Stomach (tissue), 9 donors: ENCODE results near the gene PIEZO2. TPM values are rescaled to one million over a fixed set of nuclear protein-coding genes. Genes with fewer than 3 reads are reported as not detected.
"Not testable (repeated sequence)": the region's sequence is repeated elsewhere in the genome, so short reads cannot be mapped to it uniquely, and the experiment has no call there.

Experiments used
- DNase-seq, 2 donors: peaks; one replicate each; pipeline versions ENCODE4 v3.0.0 to v3.0.0-alpha.2; 2013 to 2019
- H3K27ac ChIP-seq, 5 donors: fragments of 200-600 bp in 4 of 5; sonication (generic) in 4 of 5; one replicate each; pipeline ENCODE4 v1.5.1; 2013 to 2019; ENCODE audit warnings: mild to moderate bottlenecking in 1 of 5, moderate library complexity in 1 of 5
- H3K27me3 ChIP-seq, 3 donors: fragments of 200-600 bp; sonication (generic); one replicate each; pipeline ENCODE4 v1.5.1; 2017 to 2019; ENCODE audit warnings: mixed run types in 1 of 3
- H3K36me3 ChIP-seq, 4 donors: fragments of 200-600 bp; sonication (generic); 1 replicate in 3 of 4; 2 replicates in 1 of 4; pipeline ENCODE4 v1.5.1; 2016 to 2019
- H3K4me1 ChIP-seq, 4 donors: fragments of 200-600 bp; sonication (generic); one replicate each; pipeline ENCODE4 v1.5.1; 2016 to 2019
- H3K4me3 ChIP-seq, 4 donors: fragments of 200-600 bp; sonication (generic) in 3 of 4; one replicate each; pipeline ENCODE4 v1.5.1; 2016 to 2019; ENCODE audit warnings: mild to moderate bottlenecking in 1 of 4
- H3K9me3 ChIP-seq, 4 donors: fragments of 200-600 bp; sonication (generic); one replicate each; pipeline ENCODE4 v1.5.1; 2016 to 2019
- EP300 ChIP-seq: sonication (generic); formaldehyde crosslinking; IDR thresholded peaks from one replicate; pipeline ENCODE4 v1.6.1; 2017; ENCODE audit warnings: antibody characterized with exemption
- POLR2A ChIP-seq, 4 donors: fragments of 450-650 bp; IDR thresholded peaks; one replicate each; pipeline ENCODE4 v1.6.1; 2016; ENCODE audit warnings: antibody characterized with exemption in 4 of 4, control low read depth in 2 of 4, mild to moderate bottlenecking in 1 of 4, moderate library complexity in 1 of 4
- POLR2AphosphoS5 ChIP-seq, 3 donors: sonication (generic); formaldehyde crosslinking; IDR thresholded peaks; one replicate each; pipeline ENCODE4 v1.6.1; 2016; ENCODE audit warnings: antibody characterized with exemption in 3 of 3
- WGBS, 5 donors: extraction: QIAGEN DNeasy Blood & Tissue Kit in 3 of 5; methylation state at CpG; one replicate each; pipeline versions ENCODE4 v1.1.5 to v1.1.7; 2013 to 2018; 5-methylcytosine and 5-hydroxymethylcytosine counted together
- intact Hi-C: fragments of 100-400 bp; cut with DNase I; formaldehyde crosslinking; loops from one replicate; pipeline ENCODE4 v1.15.1; 2023; ENCODE audit warnings: low total_unique reads
- polyA plus RNA-seq, 3 donors: library from polyadenylated mRNA; stranded (reverse); fragments of 200-250 nt; gene quantifications; one replicate each; pipeline ENCODE4 v1.2.3, GENCODE V29; 2013
- total RNA-seq, 5 donors: library from RNA; depleted of rRNA; stranded (reverse); fragments of >200 nt; gene quantifications; one replicate each; pipeline versions ENCODE4 v1.1.0 to v1.2.3, GENCODE V29; 2014 to 2016
- TF ChIP-seq, protein P1 (sequence below), 7 experiments: fragments of 450-650 bp in 4 of 7; fragments of 200-600 bp in 3 of 7; sonication (generic) in 3 of 7; IDR thresholded peaks; one replicate each; pipeline ENCODE4 v1.5.1; 2016 to 2019; ENCODE audit warnings: antibody characterized with exemption in 7 of 7, control low read depth in 2 of 7, mild to moderate bottlenecking in 1 of 7
- donor health status: healthy with polysubstance abuse.
- donor health status: Bipolar disorder and iron deficiency.
- donor health status: healthy.

The PIEZO2 gene
- total and polyA plus RNA-seq, 8 donors = 0.30 to 45.3 (median 2.5) TPM

DNA sequence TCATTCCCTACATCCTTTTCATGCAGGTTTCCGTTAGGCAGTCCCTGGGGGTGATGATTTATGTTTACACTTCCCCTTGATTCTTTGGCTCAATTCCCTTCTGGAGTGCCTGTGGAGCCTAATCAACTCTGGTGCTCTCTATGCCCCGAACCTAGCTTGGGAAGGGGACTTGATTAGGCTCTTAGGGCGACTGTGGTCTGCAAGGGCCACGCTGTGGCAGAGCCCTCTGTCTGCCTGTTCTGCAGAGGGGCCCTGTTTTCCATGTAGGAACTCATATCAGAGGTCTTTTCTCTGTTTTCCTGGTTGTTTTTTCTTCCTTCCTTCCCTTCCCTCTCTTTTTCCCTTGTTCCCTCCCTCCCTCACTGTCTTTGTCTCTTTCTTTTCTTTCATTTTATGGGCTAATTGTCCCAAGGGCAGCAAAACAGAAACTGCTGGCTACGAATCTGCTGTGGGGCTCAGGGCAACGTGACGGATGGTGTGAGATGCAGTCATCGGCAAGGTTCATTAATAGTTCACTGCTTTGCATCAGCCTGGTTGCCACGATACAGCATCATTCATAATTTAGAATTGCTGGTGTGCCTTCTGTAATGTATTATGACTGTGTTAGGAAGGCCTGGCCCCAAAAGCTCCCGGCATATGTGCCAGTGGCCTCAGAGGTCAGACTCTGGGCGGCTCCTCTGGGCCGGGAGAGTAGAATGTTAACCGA, 489.0 kb downstream of the PIEZO2 start:
- Histone ChIP-seq H3K27me3 (no peaks in the 10 kb centered on the region), H3K9me3 (no peaks in the 10 kb centered on the region), H3K4me3 (no peak overlapping the region), H3K36me3 (no peaks in the 10 kb centered on the region), H3K27ac (peak overlapping the region in 1 of 5 donors; percentile 27), H3K4me1 (peaks cover 0 to 9% (median 3%) of the 10 kb centered on the region in 4 donors)
- TF ChIP-seq, protein P1, sequence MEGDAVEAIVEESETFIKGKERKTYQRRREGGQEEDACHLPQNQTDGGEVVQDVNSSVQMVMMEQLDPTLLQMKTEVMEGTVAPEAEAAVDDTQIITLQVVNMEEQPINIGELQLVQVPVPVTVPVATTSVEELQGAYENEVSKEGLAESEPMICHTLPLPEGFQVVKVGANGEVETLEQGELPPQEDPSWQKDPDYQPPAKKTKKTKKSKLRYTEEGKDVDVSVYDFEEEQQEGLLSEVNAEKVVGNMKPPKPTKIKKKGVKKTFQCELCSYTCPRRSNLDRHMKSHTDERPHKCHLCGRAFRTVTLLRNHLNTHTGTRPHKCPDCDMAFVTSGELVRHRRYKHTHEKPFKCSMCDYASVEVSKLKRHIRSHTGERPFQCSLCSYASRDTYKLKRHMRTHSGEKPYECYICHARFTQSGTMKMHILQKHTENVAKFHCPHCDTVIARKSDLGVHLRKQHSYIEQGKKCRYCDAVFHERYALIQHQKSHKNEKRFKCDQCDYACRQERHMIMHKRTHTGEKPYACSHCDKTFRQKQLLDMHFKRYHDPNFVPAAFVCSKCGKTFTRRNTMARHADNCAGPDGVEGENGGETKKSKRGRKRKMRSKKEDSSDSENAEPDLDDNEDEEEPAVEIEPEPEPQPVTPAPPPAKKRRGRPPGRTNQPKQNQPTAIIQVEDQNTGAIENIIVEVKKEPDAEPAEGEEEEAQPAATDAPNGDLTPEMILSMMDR (IDR thresholded peaks at IDR 0.05) = no peak
- TF ChIP-seq POLR2A (IDR thresholded peaks at IDR 0.05) (no peak), EP300 (no peak), POLR2AphosphoS5 (IDR thresholded peaks at IDR 0.05) (no peak)
- peak in 1 of 2 donors; percentile 88 for DNase-seq
- intact Hi-C loops = no loop called here
- 51 to 63% (median 58%) methylated on average over 13 of the region's 13 CpGs for WGBS, 5 donors

DNA sequence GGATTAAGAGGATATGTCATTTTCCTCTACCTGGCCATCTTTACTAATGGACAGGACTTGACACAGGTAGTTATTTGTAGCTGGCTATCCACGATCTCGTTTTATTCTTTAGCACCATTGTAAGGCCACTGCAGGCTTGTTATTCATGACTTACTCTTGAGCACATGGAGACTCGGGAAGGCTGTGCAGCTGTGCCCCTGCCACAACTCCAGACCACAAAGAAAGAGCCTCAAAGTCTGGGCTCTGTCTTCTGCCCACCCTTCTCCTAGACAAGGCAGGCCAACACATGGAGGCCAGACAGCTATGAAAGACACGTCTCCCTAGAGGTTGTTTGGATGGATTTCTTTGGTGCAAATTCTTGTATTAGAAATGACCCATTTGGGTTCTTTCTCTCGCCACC, 489.8 kb downstream of the PIEZO2 start:
- H3K4me1 ChIP-seq = peaks cover 0 to 9% (median 3%) of the 10 kb centered on the region in 4 donors
- H3K27me3 ChIP-seq = no peaks in the 10 kb centered on the region
- intact Hi-C loops = no loop called here
- no peak overlapping the region for H3K27ac ChIP-seq
- H3K4me3 ChIP-seq = no peak overlapping the region
- no peaks in the 10 kb centered on the region for H3K36me3 ChIP-seq
- 60 to 70% (median 65%) methylated on average over 5 of the region's 5 CpGs for WGBS, 5 donors
- no peak for DNase-seq
- TF ChIP-seq, protein P1 (IDR thresholded peaks at IDR 0.05) = no peak
- no peak for TF ChIP-seq EP300
- no peak for TF ChIP-seq POLR2A (IDR thresholded peaks at IDR 0.05)
- TF ChIP-seq POLR2AphosphoS5 (IDR thresholded peaks at IDR 0.05) = no peak
- no peaks in the 10 kb centered on the region for H3K9me3 ChIP-seq

- WGBS, 5 donors = 31 to 56% (median 40%) methylated on average over 5 of the region's 5 CpGs
- intact Hi-C loops = no loop called here
Observed at GRCh38 chr18:10659000-10659399, 490.4 kb downstream of the PIEZO2 start.

GRCh38 chr18:10644003-10644402, 505.4 kb downstream of the PIEZO2 start:
- H3K27me3 ChIP-seq, intact Hi-C loops, H3K9me3 ChIP-seq, H3K4me3 ChIP-seq, H3K27ac ChIP-seq, DNase-seq, H3K36me3 ChIP-seq, H3K4me1 ChIP-seq: not testable (repeated sequence)
- 62 to 84% (median 64%) methylated on average over 4 of the region's 5 CpGs for WGBS, 5 donors

More at GRCh38 chr18:10659000-10659399, 490.4 kb downstream of the PIEZO2 start:
- Histone ChIP-seq H3K9me3 (no peaks in the 10 kb centered on the region), H3K27ac (no peak overlapping the region), H3K4me3 (no peak overlapping the region), H3K4me1 (peaks cover 0 to 9% (median 3%) of the 10 kb centered on the region in 4 donors), H3K36me3 (no peaks in the 10 kb centered on the region), H3K27me3 (no peaks in the 10 kb centered on the region)
- TF ChIP-seq, protein P1 (IDR thresholded peaks at IDR 0.05) = no peak
- TF ChIP-seq POLR2A (IDR thresholded peaks at IDR 0.05) (no peak), POLR2AphosphoS5 (IDR thresholded peaks at IDR 0.05) (no peak), EP300 (no peak)
- DNase-seq = no peak

- WGBS, 5 donors = 43 to 47% (median 47%) methylated on average over 1 of the region's 5 CpGs; no CpG with 5 or more reads in 2 of the 5 donors
- H3K27ac ChIP-seq, DNase-seq, H3K4me3 ChIP-seq, H3K9me3 ChIP-seq, H3K36me3 ChIP-seq, H3K27me3 ChIP-seq, H3K4me1 ChIP-seq, intact Hi-C loops: not testable (repeated sequence)
Observed at GRCh38 chr18:10642915-10643524, 506.3 kb downstream of the PIEZO2 start.

- 80 to 94% (median 90%) methylated on average over 4 to 6 of the region's 6 CpGs for WGBS, 5 donors
- not testable (repeated sequence) for H3K27ac ChIP-seq, H3K27me3 ChIP-seq
Observed at GRCh38 chr18:10638539-10638885, 510.9 kb downstream of the PIEZO2 start.

GRCh38 chr18:10637858-10638538, 511.4 kb downstream of the PIEZO2 start:
- intact Hi-C loops, H3K4me1 ChIP-seq, DNase-seq, H3K9me3 ChIP-seq, H3K27ac ChIP-seq, H3K36me3 ChIP-seq, H3K27me3 ChIP-seq, H3K4me3 ChIP-seq: not testable (repeated sequence)
- WGBS, 5 donors = 50 to 92% (median 74%) methylated on average over 1 to 9 of the region's 11 CpGs

More at GRCh38 chr18:10638539-10638885, 510.9 kb downstream of the PIEZO2 start:
- H3K9me3 ChIP-seq, DNase-seq, H3K4me3 ChIP-seq, H3K4me1 ChIP-seq, H3K36me3 ChIP-seq, intact Hi-C loops: not testable (repeated sequence)

DNA sequence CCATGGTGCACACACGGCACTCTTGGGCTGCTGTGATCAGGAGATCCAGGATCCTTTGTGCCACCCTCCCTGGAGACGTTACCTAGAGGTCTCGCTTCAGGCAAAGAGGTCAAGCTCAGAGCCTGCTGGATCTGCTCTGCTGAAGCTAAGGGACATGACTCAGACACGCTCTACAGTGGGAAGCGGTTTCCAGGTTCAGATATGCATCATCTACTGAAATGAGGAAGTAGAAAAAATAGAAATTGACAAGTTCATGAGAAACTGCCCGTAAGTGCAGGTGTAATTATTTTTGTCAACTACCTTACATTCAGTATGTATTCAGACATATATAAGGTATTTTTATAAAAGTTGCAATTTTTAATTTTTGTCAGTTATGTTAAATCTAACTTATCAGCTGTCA, 520.3 kb downstream of the PIEZO2 start:
- H3K4me3 ChIP-seq, intact Hi-C loops, H3K27ac ChIP-seq, H3K4me1 ChIP-seq, DNase-seq, H3K9me3 ChIP-seq, H3K36me3 ChIP-seq, H3K27me3 ChIP-seq: not testable (repeated sequence)
- 46 to 67% (median 62%) methylated on average over 4 to 6 of the region's 6 CpGs for WGBS, 5 donors
